SIG-M5 (cell line): ENCODE data around the gene EEPD1.

Experiments used
- DNase-seq: peaks from one replicate; lab custom pipeline; 2025; lab: John Stamatoyannopoulos, UW

Gene EEPD1

DNA sequence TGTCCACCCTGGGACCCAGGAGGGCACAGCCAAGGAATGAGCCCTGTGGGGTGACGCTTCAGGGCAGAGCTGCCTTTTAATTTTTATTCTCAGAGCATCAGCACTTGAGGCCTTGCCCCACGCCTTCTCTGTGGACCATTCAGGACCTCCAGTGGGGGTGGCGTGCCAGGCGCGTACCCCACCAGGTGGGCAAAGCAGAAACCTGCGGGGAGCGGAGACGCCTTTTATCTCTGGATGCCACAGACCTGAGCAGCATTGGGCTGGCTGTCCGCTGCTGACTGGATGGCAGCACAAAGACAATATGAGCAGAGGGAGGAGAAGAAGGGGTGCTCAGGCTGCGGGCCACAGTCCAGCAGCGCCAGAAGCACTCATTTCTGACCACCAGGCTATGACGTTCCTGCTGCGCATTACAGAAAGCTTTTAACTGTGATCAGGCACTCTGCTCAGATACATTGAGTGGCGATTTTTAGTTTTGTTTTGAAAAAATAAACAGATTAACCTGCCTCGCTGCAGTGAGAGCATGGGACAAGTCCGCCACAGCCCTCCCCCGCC, 146.2 kb downstream of the EEPD1 start:
- DNase-seq: no peak

GRCh38 chr7:36299823-36300341, 146.8 kb downstream of the EEPD1 start:
- no peak for DNase-seq

- no peak for DNase-seq
Observed at GRCh38 chr7:36300696-36301350, 147.8 kb downstream of the EEPD1 start.

DNA sequence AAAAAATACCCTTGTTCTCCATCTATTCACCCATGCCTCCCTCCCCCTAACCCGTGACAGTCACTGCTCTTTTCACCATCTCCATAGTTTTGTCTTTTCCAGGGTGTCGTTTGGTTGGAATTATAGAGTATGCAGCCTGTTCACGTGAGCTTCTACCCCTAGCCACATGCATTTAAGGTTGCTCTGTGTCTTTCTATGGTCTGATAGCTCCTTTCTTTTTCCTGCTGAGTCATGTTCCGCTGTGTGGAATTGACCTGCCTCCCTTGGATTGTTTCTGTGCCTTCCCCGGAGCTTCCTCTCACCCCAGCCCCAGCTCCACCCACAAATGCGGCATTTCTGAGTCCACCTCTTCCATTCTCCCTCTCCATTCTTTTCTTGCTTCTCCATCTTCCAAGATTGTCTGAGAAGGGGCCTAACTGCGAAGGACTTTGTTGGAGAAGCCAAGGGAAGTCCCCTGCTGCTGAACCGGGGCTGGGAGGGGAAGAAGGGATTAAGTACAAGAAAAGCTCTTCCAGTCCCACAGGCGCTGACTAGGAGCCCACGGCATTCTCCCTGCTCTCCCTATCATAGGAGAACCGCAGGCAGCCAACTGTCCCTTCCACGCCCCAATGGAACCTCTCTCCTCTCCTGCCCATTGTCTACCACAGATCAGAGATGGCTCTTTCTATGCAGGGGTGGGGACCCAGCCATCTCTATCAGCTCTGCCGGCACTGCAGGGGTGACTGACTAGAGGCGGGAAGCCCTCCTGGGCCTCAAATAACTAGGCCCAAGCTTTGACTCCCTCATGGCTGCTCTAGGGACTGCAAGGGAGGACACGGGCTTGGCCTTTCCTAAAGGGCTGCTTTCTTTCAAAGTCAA, 149.1 kb downstream of the EEPD1 start:
- no peak for DNase-seq

DNA sequence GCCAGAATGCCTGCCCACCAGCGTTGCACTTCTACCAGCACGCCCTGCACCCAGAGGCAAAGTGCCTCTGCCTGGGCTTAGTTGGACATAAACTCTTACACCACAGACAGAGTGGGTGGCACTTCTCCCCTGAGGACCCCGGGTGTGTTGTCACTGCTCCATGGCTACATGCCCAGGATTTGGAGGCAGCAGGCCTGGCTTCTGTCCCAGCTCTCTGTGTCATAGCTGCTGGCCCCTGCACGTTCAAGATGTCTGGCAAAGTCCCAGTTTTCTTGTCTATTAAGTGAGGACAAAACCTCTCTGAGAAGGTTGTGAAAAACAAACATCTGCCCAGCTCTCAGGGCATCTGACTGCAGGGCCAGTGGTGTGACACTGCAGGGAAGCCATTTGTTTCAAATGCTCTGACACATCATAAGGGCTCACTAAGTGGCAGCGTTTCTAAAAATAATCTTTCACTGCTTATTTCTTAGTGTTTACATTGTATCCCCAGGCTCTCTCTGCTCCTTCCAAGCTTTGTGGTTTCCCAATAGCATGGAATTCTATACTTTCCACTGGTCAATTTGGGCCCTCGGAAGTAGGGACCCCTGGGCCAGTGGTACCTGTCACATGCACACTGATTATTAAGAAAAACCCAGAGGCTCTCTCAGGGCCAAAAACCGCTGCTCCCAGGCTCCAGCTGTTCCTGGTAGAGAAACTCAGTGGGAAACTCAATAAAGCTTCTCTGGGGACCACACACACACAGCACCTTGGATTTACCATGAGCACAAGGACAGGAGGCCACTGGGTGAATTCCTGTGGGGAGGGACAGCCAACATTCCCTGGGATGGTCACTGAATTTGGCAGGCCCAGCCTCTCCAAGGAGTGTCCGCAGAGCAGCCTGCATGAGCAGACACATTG, 150.4 kb downstream of the EEPD1 start:
- no peak for DNase-seq

DNA sequence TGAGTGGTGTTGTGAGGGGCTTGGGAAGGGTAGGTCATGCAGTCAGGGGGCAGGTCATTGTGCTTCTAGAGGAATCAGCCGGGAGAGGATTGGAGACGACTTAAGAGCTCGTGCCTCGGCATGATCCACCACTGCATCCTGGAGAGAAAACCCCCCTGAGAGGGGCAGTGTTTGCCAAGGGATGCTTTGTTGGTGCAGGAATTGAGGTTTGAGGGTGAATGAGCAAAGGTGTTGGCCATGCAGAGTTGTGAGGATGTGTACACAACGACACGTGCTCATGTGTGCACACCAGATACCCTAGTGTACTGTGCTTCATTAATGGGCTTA, 151.0 kb downstream of the EEPD1 start:
- DNase-seq: no peak

GRCh38 chr7:36305226-36305625, 152.2 kb downstream of the EEPD1 start:
- no peak for DNase-seq

- DNase-seq: no peak
Observed at GRCh38 chr7:36305648-36306047, 152.6 kb downstream of the EEPD1 start.

DNA sequence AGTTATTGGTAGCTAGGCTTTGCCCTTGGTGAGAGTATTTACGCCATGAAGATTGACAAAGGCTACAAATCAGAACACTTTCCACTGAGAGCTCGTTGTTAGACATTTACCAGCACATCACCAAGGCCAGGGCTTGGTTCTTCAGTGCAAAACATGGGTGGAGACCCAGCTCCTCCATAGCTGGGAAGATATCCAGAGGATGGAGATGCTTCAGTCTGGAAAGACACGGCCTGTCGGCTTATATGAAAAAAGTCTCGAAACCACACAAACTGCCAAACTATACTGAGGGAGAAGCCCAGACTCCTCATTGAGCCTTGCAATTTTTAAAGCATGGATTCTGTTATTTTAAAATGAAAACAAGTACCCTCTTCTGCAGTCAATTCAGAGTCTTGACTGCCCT, 153.2 kb downstream of the EEPD1 start:
- no peak for DNase-seq

GRCh38 chr7:36306722-36307121, 153.7 kb downstream of the EEPD1 start:
- no peak for DNase-seq

DNA sequence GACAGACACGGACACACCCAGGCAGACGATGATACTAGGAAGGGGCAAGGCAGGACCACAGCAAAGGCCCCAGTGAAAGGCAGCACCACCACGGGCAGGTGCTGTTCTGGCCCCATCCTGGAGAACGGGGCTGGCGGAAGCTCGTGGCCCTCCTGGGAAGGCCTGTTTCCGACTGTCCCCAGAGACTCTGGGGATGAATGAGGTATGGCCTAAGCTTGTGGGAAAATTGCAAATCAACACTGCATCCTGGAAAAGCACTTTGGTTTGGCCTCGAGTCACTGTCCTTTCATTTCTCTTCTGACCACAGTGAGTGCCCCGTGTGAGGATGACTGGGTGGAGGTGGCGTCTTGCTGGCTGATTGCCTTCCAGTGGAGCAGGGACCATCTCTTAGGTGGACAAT, 155.0 kb downstream of the EEPD1 start:
- no peak for DNase-seq

GRCh38 chr7:36309301-36309700, 156.2 kb downstream of the EEPD1 start:
- no peak for DNase-seq

DNA sequence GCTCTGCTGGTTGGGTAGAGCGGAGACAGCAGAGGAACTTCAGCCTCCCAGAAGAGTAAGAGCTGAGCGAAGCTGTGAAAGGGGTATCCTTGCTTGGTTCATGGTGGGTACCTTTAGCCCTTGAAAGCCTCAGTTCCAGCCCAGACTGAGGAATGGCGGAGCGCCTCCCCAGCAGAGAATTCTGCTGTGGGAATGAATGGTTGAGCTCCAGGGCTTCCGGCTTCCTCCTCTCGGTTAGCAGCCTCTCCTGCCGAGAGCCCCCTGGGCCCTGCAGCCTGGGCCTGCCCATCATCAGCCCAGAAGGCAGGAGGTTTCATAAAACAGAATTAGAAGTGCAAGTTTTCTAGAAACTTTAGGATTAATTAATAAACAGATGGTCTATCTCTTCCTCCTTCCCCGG, 156.7 kb downstream of the EEPD1 start:
- DNase-seq: no peak

- DNase-seq: no peak
Observed at GRCh38 chr7:36310897-36311296, 157.8 kb downstream of the EEPD1 start.

DNA sequence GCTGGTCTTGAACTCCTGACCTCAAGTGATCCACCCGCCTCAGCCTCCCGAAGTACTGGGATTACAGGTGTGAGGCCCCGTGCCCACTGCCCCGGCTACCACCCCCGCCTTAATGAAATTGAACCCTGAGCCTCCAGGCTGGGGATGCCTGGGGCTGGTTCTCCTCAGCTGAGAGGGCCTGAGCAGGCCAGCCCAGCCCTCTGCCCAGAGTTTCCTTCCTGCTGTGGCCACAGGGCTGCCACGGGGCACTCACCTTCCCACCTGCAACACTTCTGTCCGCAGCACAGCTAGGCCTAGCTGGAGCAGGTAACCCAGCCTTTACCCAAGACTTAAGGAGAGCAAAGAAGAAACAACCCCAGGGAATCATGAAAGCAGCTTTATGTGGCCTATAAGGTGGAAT, 158.5 kb downstream of the EEPD1 start:
- no peak for DNase-seq

DNA sequence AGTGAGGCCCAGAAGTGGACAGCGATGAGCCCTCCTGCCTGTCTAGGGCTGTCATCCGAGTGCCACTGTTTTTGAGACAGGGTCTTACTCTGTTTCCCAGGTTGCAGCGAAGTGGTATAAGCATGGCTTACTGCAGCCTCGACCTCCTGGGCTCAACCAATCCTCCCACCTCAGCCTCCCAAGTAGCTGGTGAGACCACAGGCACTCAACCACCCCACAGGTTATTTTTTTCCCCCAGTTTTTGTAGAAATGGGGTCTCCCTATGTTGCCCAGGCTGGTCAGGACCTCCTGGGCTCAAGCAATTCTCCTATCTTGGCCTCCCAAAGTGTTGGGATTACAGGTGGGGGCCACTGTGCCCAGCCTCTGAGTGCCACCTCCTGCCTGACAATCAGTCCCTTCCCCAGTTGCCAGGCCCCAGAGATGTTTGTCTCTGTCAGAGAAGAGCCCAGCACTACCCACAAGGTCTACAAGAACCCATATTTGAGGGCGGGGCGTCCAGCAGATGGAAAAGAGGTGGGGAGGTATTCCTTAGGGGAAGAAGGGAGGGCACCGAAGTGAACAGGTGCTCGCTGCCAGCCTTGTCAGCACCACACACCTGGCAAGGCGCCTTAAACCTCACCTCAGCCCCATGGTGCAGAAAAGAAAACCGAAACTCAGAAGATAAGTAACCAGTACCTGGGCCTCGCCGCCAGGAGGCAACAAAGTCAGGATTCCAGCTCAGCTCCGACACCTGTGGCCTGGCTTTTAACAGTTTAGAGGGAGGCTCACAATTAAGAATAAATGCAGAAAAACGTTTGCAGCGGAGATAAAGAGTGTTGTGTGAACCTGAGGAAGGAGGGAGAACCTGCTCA, 159.2 kb downstream of the EEPD1 start:
- no peak for DNase-seq

DNA sequence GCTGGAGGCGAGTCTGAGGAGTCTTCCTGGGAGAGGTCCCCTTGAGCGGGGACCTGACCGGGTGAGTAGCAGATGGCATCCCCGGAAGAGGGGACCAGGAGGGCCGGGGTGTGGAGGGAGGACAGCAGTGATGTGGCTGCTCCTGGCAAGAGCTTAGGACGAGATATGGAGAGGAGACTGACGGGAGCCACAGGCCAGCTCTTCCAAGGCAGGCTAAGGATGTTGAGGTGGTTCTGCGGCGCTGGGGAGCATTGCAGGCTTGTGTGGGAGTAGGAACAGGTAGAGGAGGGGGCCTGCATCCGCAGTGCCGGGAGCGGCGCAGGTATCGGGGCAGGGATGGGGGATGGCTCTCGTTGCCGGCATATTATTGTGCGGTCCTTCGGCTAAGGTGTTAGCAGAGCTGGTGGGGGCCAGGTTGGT, 159.9 kb downstream of the EEPD1 start:
- DNase-seq: no peak

DNA sequence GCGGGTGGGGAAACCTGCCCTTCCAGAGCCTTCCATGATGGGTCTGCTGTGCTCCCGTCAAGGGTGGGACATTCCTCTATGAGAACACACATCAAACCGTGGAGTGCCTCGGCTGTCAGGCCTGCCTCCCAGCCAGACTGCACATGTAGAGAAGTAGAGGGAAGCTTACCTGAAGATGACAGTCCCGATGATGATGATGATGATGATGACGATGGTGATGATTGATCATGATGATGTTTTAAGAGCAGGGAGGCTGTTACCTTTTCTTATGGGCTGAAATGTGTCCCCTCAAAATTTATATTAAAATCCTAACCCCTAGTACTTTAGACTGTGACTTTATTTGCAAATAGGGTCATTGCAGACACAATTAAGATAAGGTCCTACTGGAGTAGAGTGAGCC, 160.6 kb downstream of the EEPD1 start:
- DNase-seq: no peak

GRCh38 chr7:36314491-36314890, 161.4 kb downstream of the EEPD1 start:
- no peak for DNase-seq

DNA sequence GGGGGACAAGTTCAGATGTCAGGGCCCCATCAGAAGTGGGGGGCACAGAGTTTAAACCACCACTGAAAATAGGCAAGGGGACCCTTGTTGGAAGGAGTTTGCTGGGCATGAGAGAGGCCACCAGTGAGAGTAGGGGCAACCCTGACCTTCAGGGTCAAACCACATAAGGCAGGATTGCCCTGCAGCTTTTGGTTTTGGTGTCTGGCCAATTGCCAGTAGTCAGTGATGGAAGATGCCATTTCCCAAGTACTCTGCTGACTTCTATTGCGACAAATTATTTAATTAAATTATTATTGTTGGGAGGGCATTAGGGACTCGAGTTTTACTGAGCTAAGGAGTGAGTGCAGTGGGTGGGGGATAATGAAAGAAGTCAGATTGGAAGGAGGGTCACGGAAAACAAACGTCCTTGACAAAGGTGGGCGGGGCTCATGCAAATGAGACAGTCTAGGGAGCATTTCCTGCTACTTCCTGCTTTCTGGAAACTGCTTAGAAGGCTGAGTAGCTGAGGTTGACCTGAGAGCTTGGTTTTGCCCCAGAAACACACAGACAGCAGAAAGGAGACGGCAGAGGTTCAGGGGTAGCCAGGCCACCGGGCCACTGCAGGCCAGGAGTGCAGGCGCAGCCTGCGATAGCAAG, 162.4 kb downstream of the EEPD1 start:
- DNase-seq: no peak

DNA sequence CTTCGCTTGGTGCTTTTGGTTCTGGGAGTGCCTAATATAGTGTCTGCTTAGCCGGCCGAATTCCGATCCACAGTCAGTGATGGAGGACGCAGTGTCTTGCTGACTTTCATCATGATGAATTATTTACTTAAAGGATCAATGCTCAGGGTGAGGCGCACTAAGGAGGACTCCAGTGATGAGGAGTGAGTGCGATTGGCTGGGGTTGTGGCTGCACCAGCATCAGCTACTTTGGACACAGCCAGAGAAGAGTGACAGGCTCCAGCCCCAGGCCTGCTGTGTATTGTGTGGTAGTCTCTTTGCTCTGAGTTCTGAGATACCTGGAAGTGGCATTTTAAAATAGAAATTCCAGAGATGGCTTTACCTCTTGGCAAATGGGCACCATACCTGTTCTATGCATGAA, 163.3 kb downstream of the EEPD1 start:
- DNase-seq: no peak
